Measurements from ENCODE around the gene EARS2. TPM values are rescaled to one million over a fixed set of nuclear protein-coding genes. Genes with fewer than 3 reads are reported as not detected.

The EARS2 gene
- total and polyA plus RNA-seq, 9 of the 15 experiments (the other 6 are each of a cell fraction or from before 2014, with no cell fraction given), result 17.6 to 58.6 (median 36.3) TPM

GRCh38 chr16:23573817-23574216 is 16.7 kb upstream of the EARS2 start (continued):
- no peak for TF ChIP-seq GATAD2B (IDR thresholded peaks at IDR 0.05; ENCODE audit: borderline replicate concordance)
- TF ChIP-seq SAFB2 (IDR thresholded peaks at IDR 0.05; ENCODE audit: borderline replicate concordance, low read depth, low read length, severe bottlenecking), result no peak
- TF ChIP-seq CREB3L1 (IDR thresholded peaks at IDR 0.05; ENCODE audit: borderline replicate concordance, low read depth), result no peak
- TF ChIP-seq PBX2 (CRISPR knock-in tag; IDR thresholded peaks at IDR 0.05; ENCODE audit: low read depth), result no peak
- no peak for TF ChIP-seq PBX2 (tag; conservative IDR thresholded peaks at IDR 0.05; ENCODE audit: low read depth)
- TF ChIP-seq ZNF696 (CRISPR knock-in tag; conservative IDR thresholded peaks at IDR 0.05), result no peak
- no peak for TF ChIP-seq MCM5 (IDR thresholded peaks at IDR 0.05; ENCODE audit: low read depth)
- no peak for TF ChIP-seq ZNF134 (CRISPR knock-in tag; conservative IDR thresholded peaks at IDR 0.05)
